ENCODE results near the gene NCBP3.
A peak's percentile ranks its signal among the peaks of the same experiment; 100 is the strongest.

Gene NCBP3, protein sequence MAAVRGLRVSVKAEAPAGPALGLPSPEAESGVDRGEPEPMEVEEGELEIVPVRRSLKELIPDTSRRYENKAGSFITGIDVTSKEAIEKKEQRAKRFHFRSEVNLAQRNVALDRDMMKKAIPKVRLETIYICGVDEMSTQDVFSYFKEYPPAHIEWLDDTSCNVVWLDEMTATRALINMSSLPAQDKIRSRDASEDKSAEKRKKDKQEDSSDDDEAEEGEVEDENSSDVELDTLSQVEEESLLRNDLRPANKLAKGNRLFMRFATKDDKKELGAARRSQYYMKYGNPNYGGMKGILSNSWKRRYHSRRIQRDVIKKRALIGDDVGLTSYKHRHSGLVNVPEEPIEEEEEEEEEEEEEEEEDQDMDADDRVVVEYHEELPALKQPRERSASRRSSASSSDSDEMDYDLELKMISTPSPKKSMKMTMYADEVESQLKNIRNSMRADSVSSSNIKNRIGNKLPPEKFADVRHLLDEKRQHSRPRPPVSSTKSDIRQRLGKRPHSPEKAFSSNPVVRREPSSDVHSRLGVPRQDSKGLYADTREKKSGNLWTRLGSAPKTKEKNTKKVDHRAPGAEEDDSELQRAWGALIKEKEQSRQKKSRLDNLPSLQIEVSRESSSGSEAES

DNA sequence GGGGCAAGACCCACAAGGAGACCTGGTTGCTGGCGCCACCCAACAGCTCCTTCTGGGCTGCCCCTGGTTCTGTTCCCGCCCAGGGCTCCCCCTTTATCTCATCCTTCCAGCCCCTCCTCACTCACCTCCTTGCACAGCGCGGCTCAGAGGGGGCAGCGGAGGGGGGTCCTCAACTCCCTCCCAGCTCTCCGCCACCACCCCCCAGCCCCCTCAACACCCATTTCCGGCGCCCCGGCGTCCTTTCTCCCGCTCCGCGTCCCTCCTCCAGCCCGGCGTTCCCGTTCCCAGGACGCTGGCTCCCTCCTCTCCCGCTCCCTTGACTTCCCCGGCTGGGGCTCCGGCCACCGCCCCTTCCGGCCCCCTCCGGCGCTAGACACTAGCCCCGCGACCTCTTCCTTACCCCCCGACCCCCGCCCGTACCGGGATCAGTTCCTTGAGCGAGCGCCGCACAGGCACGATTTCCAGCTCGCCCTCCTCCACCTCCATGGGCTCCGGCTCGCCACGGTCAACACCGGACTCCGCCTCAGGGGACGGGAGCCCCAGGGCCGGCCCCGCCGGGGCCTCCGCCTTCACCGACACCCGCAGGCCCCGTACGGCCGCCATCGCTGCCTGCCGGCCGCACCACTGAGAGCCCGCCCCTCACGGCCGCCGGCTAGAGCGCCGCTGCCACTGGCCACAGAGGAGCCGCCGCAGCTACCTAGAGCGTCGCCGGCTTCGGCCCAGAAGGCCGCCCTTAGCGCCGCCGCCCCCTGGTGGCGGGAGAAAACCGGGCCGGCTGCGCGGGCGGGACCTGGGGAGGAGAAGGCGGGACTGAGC, at the start of gene NCBP3:
Gene NCBP3 (minus strand): TSS at position 626 of the 816 bp plus-strand sequence. CDS start 23 bp downstream, at position 603.
- H3K27ac ChIP-seq (ENCODE audit: extremely low read depth, low read depth, low read length), result peak within 1 kb of the TSS; percentile 84
- TF ChIP-seq ZNF76 (tag by site-specific recombination; IDR thresholded peaks at IDR 0.05; ENCODE audit: borderline replicate concordance, low read depth), result peak; percentile 67
- TF ChIP-seq ZNF560 (tag by site-specific recombination; IDR thresholded peaks at IDR 0.05; ENCODE audit: borderline replicate concordance), result no peak
- TF ChIP-seq ZNF404 (tag by site-specific recombination; IDR thresholded peaks at IDR 0.05), result no peak
- no peak for TF ChIP-seq ZNF544 (tag by site-specific recombination; IDR thresholded peaks at IDR 0.05)
- TF ChIP-seq BCL11A (tag by site-specific recombination; IDR thresholded peaks at IDR 0.05; ENCODE audit: low read depth), result no peak
- 0 out of 2 replicates have a peak, but pooled peaks have one; percentile 44 for TF ChIP-seq ZNF394 (tag by site-specific recombination; IDR thresholded peaks at IDR 0.05; ENCODE audit: borderline replicate concordance)
- no peak for TF ChIP-seq ZNF571 (tag by site-specific recombination; IDR thresholded peaks at IDR 0.05)
- TF ChIP-seq ZSCAN16 (tag by site-specific recombination; IDR thresholded peaks at IDR 0.05), result no peak
- TF ChIP-seq ZNF341 (tag by site-specific recombination; IDR thresholded peaks at IDR 0.05; ENCODE audit: low read depth), result 0 out of 2 replicates have a peak, but pooled peaks have one; percentile 39
- TF ChIP-seq ZNF214 (tag by site-specific recombination; IDR thresholded peaks at IDR 0.05; ENCODE audit: borderline replicate concordance), result no peak
- no peak; the same call in 1 of the 2 replicates for TF ChIP-seq ZNF221 (tag by site-specific recombination; IDR thresholded peaks at IDR 0.05; ENCODE audit: borderline replicate concordance)
- no peak for TF ChIP-seq ZSCAN4 (tag by site-specific recombination; IDR thresholded peaks at IDR 0.05)
- no peak for TF ChIP-seq ZNF292 (tag by site-specific recombination; IDR thresholded peaks at IDR 0.05; ENCODE audit: borderline replicate concordance, low read depth)
- peak; percentile 89 for TF ChIP-seq EGR2 (tag by site-specific recombination; IDR thresholded peaks at IDR 0.05; ENCODE audit: low read depth)
- no peak for TF ChIP-seq HOXA7 (CRISPR knock-in tag; IDR thresholded peaks at IDR 0.05; ENCODE audit: borderline replicate concordance)
- peak; percentile 81; the same call in 1 of the 2 replicates for TF ChIP-seq ZNF184 (tag by site-specific recombination; IDR thresholded peaks at IDR 0.05)
- TF ChIP-seq ZFP41 (tag by site-specific recombination; IDR thresholded peaks at IDR 0.05; ENCODE audit: borderline replicate concordance), result no peak
- TF ChIP-seq KLF1 (tag by site-specific recombination; IDR thresholded peaks at IDR 0.05), result peak; percentile 61
- no peak for TF ChIP-seq ZNF791 (tag by site-specific recombination; IDR thresholded peaks at IDR 0.05)
- TF ChIP-seq, protein P1, sequence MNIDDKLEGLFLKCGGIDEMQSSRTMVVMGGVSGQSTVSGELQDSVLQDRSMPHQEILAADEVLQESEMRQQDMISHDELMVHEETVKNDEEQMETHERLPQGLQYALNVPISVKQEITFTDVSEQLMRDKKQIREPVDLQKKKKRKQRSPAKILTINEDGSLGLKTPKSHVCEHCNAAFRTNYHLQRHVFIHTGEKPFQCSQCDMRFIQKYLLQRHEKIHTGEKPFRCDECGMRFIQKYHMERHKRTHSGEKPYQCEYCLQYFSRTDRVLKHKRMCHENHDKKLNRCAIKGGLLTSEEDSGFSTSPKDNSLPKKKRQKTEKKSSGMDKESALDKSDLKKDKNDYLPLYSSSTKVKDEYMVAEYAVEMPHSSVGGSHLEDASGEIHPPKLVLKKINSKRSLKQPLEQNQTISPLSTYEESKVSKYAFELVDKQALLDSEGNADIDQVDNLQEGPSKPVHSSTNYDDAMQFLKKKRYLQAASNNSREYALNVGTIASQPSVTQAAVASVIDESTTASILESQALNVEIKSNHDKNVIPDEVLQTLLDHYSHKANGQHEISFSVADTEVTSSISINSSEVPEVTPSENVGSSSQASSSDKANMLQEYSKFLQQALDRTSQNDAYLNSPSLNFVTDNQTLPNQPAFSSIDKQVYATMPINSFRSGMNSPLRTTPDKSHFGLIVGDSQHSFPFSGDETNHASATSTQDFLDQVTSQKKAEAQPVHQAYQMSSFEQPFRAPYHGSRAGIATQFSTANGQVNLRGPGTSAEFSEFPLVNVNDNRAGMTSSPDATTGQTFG (tag by site-specific recombination; IDR thresholded peaks at IDR 0.05; ENCODE audit: borderline replicate concordance), result peak; percentile 63; the same call in 1 of the 2 replicates
- TF ChIP-seq ZNF416 (tag by site-specific recombination; IDR thresholded peaks at IDR 0.05), result no peak
- TF ChIP-seq ZNF362 (tag by site-specific recombination; IDR thresholded peaks at IDR 0.05), result no peak
- TF ChIP-seq ZNF26 (tag by site-specific recombination; IDR thresholded peaks at IDR 0.05), result no peak
- peak; percentile 60; the same call in 1 of the 2 replicates for TF ChIP-seq ZNF600 (tag by site-specific recombination; IDR thresholded peaks at IDR 0.05)
- TF ChIP-seq ZNF654 (tag by site-specific recombination; IDR thresholded peaks at IDR 0.05; ENCODE audit: low read depth), result peak; percentile 19; the same call in 1 of the 2 replicates
- TF ChIP-seq ZNF626 (tag by site-specific recombination; IDR thresholded peaks at IDR 0.05), result no peak
- peak; percentile 67 for TF ChIP-seq KLF7 (tag by site-specific recombination; IDR thresholded peaks at IDR 0.05; ENCODE audit: borderline replicate concordance)
- no peak for TF ChIP-seq ZNF112 (tag by site-specific recombination; IDR thresholded peaks at IDR 0.05)
- TF ChIP-seq ZNF175 (tag by site-specific recombination; IDR thresholded peaks at IDR 0.05), result no peak

More for the DNA sequence above, at the start of gene NCBP3:
- Histone ChIP-seq H3K36me3 (ENCODE audit: control insufficient read depth in 2 of 2, insufficient read depth in 1 of 2, low read length in 2 of 2) (peaks cover 34 to 36% of the 10 kb centered on the region in 2 experiments), H3K4me3 (ENCODE audit: low read depth, low read length) (peak within 1 kb of the TSS; percentile 96), H3K9me3 (ENCODE audit: control insufficient read depth, insufficient read depth, low read depth, low read length) (no peaks in the 10 kb centered on the region), H3K4me1 (ENCODE audit: control insufficient read depth, insufficient read depth, low read length) (peaks cover 6% of the 10 kb centered on the region)
- CTCF ChIA-PET, result interaction anchor here (0.6 to 7.0 kb wide), 36 partner anchors 9 to 947 kb away, joined by 3 to 120 read pairs (median 5); partner anchors contain the start of gene CAMKK1
- POLR2A ChIA-PET, result interaction anchor here (0.5 to 2.0 kb wide), 20 partner anchors 11 to 1218 kb away, joined by 3 to 13 read pairs (median 3); partner anchors contain the start of genes CAMKK1, CTNS, CYB5D2 and HASPIN

Data from HEK293 (cell line).